Measurements from ENCODE around the gene HPCAL4. TPM values are rescaled to one million over a fixed set of nuclear protein-coding genes. Genes with fewer than 3 reads are reported as not detected.
A peak's percentile ranks its signal among the peaks of the same experiment; 100 is the strongest.

Gene HPCAL4
- total RNA-seq, 1 donor from 2014 or later = 0.20 TPM

DNA sequence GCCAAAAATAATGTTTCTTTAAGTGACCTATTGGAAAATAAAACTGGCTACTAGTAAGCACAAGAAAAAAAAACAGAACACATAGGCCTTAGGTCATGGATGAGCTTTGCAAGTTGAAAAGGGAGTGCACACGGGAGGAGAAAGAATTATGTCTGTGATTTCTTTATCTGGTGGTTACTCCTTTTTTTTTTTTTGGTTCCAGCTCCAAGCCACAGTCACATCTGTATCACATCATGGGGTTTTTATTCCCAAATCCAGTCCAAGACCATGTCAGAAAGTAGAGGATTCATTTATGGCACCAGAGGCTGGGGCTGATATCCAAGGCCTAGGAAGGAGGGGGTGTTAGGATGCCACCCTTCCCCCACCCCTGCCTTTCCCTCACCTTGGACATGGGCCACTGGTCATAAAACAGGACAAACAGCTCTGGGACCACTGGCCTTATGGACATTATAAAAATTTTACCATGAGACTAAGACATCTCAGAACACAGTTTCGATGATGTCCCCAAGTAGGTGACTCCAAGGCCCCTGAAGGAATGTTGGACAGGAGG, 41.5 kb downstream of the HPCAL4 start:
- FAIRE-seq = no peak
- DNase-seq (ENCODE audit: low read depth) = no peak
- Histone ChIP-seq H3K9me3 (ENCODE audit: insufficient read depth, low read depth, low read length) (no peaks in the 10 kb centered on the region), H3K79me2 (ENCODE audit: insufficient read depth, low read length) (no peaks in the 10 kb centered on the region), H3K4me2 (ENCODE audit: low read length) (no peak overlapping the region), H3K4me1 (ENCODE audit: insufficient read depth, low read length) (no peaks in the 10 kb centered on the region), H3K4me3 (ENCODE audit: insufficient read depth, low read depth, low read length) (no peak overlapping the region), H3K9ac (ENCODE audit: low read length) (no peak overlapping the region), H3K27ac (ENCODE audit: low read depth, low read length) (no peak overlapping the region), H3K27me3 (ENCODE audit: insufficient read depth, low read length) (peaks cover 10% of the 10 kb centered on the region), H4K20me1 (ENCODE audit: insufficient read depth, low read length) (no peaks in the 10 kb centered on the region), H2AFZ (ENCODE audit: low read depth, low read length) (no peak overlapping the region), H3K36me3 (ENCODE audit: insufficient read depth, low read length) (no peaks in the 10 kb centered on the region)
- Mint-ChIP-seq H3K36me3 (ENCODE audit: low read depth, unreplicated experiment) (no peaks in the 10 kb centered on the region), H3K9me3 (ENCODE audit: unreplicated experiment) (peaks cover 2% of the 10 kb centered on the region), H3K4me3 (ENCODE audit: unreplicated experiment) (no peak overlapping the region), H3K27ac (ENCODE audit: unreplicated experiment) (no peak overlapping the region), H3K27me3 (ENCODE audit: low read depth, unreplicated experiment) (peaks cover 43% of the 10 kb centered on the region), H3K4me1 (ENCODE audit: low read depth, unreplicated experiment) (peaks cover 8% of the 10 kb centered on the region)
- no peak for TF ChIP-seq EZH2 (IDR thresholded peaks at IDR 0.05; ENCODE audit: insufficient read depth, low read length)
- TF ChIP-seq, protein P1, sequence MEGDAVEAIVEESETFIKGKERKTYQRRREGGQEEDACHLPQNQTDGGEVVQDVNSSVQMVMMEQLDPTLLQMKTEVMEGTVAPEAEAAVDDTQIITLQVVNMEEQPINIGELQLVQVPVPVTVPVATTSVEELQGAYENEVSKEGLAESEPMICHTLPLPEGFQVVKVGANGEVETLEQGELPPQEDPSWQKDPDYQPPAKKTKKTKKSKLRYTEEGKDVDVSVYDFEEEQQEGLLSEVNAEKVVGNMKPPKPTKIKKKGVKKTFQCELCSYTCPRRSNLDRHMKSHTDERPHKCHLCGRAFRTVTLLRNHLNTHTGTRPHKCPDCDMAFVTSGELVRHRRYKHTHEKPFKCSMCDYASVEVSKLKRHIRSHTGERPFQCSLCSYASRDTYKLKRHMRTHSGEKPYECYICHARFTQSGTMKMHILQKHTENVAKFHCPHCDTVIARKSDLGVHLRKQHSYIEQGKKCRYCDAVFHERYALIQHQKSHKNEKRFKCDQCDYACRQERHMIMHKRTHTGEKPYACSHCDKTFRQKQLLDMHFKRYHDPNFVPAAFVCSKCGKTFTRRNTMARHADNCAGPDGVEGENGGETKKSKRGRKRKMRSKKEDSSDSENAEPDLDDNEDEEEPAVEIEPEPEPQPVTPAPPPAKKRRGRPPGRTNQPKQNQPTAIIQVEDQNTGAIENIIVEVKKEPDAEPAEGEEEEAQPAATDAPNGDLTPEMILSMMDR (IDR thresholded peaks at IDR 0.05; ENCODE audit: insufficient read depth, low read depth, low read length) = no peak

DNA sequence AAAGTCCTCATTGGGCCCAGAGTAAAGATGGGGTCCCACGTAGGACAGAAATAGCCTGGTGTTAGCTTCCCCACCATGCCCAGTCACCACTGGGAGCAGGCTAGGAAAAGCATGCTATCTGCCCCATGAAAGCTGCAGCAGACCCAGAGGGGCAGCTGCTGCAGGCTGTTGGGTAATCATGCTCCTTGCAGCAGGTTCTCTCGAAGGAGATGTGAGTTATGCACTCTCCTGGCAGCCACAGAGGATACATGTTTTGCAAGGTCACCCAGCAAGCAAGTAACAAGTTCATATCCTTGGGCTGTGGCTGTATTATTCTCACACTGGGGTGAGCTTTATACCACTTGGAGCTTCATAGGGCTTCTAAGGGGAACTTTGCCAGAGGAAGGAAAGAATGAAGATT, 42.7 kb downstream of the HPCAL4 start:
- no peaks in the 10 kb centered on the region for H3K36me3 ChIP-seq (ENCODE audit: insufficient read depth, low read length)
- no peak overlapping the region for H3K4me3 ChIP-seq (ENCODE audit: insufficient read depth, low read depth, low read length)
- no peak overlapping the region for H3K4me3 Mint-ChIP-seq (ENCODE audit: unreplicated experiment)
- H3K27me3 ChIP-seq (ENCODE audit: insufficient read depth, low read length) = no peaks in the 10 kb centered on the region
- H2AFZ ChIP-seq (ENCODE audit: low read depth, low read length) = no peak overlapping the region
- H3K9me3 ChIP-seq (ENCODE audit: insufficient read depth, low read depth, low read length) = no peaks in the 10 kb centered on the region
- DNase-seq (ENCODE audit: low read depth) = no peak
- TF ChIP-seq EZH2 (IDR thresholded peaks at IDR 0.05; ENCODE audit: insufficient read depth, low read length) = no peak
- TF ChIP-seq, protein P1 (IDR thresholded peaks at IDR 0.05; ENCODE audit: insufficient read depth, low read depth, low read length) = no peak
- no peaks in the 10 kb centered on the region for H3K36me3 Mint-ChIP-seq (ENCODE audit: low read depth, unreplicated experiment)
- FAIRE-seq = no peak
- no peaks in the 10 kb centered on the region for H3K79me2 ChIP-seq (ENCODE audit: insufficient read depth, low read length)
- no peak overlapping the region for H3K4me2 ChIP-seq (ENCODE audit: low read length)
- H3K27ac Mint-ChIP-seq (ENCODE audit: unreplicated experiment) = no peak overlapping the region
- peaks cover 4% of the 10 kb centered on the region for H3K9me3 Mint-ChIP-seq (ENCODE audit: unreplicated experiment)
- H3K4me1 ChIP-seq (ENCODE audit: insufficient read depth, low read length) = no peaks in the 10 kb centered on the region
- peaks cover 5% of the 10 kb centered on the region for H3K4me1 Mint-ChIP-seq (ENCODE audit: low read depth, unreplicated experiment)
- no peak overlapping the region for H3K27ac ChIP-seq (ENCODE audit: low read depth, low read length)
- no peaks in the 10 kb centered on the region for H4K20me1 ChIP-seq (ENCODE audit: insufficient read depth, low read length)
- peaks cover 43% of the 10 kb centered on the region for H3K27me3 Mint-ChIP-seq (ENCODE audit: low read depth, unreplicated experiment)
- H3K9ac ChIP-seq (ENCODE audit: low read length) = no peak overlapping the region

DNA sequence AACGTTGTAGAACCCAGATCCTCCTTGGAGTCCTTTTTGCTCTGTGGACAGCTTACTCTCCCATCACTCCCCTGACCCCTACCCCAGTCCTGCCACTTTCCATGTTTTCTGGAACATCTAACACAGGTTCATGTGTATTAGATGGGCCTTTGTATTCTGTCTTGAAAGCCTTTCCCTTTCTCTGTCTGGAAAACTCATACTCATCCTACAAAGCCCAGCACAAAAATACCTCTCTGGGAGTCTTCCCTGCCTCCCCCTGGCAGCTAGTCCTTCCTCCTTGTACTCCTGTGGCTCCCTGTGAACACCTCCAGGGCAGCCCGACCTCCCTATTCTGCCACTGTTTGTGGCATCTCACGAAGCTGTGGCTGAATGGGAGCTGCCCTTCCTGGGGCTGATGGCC, 44.0 kb downstream of the HPCAL4 start:
- Mint-ChIP-seq H3K36me3 (ENCODE audit: low read depth, unreplicated experiment) (no peaks in the 10 kb centered on the region), H3K4me1 (ENCODE audit: low read depth, unreplicated experiment) (peaks cover 9% of the 10 kb centered on the region), H3K27me3 (ENCODE audit: low read depth, unreplicated experiment) (peaks cover 36% of the 10 kb centered on the region), H3K27ac (ENCODE audit: unreplicated experiment) (peak overlapping the region; percentile 53), H3K9me3 (ENCODE audit: unreplicated experiment) (peaks cover 4% of the 10 kb centered on the region), H3K4me3 (ENCODE audit: unreplicated experiment) (no peak overlapping the region)
- H3K9me3 ChIP-seq (ENCODE audit: insufficient read depth, low read depth, low read length) = no peaks in the 10 kb centered on the region
- no peak overlapping the region for H3K27ac ChIP-seq (ENCODE audit: low read depth, low read length)
- H3K27me3 ChIP-seq (ENCODE audit: insufficient read depth, low read length) = no peaks in the 10 kb centered on the region
- peaks cover 5% of the 10 kb centered on the region for H3K4me1 ChIP-seq (ENCODE audit: insufficient read depth, low read length)
- FAIRE-seq (no peak), DNase-seq (ENCODE audit: low read depth) (no peak)
- no peak overlapping the region for H2AFZ ChIP-seq (ENCODE audit: low read depth, low read length)
- no peak for TF ChIP-seq EZH2 (IDR thresholded peaks at IDR 0.05; ENCODE audit: insufficient read depth, low read length)
- TF ChIP-seq, protein P1 (IDR thresholded peaks at IDR 0.05; ENCODE audit: insufficient read depth, low read depth, low read length) = no peak
- H3K79me2 ChIP-seq (ENCODE audit: insufficient read depth, low read length) = no peaks in the 10 kb centered on the region
- H3K36me3 ChIP-seq (ENCODE audit: insufficient read depth, low read length) = no peaks in the 10 kb centered on the region
- no peak overlapping the region for H3K4me2 ChIP-seq (ENCODE audit: low read length)
- H4K20me1 ChIP-seq (ENCODE audit: insufficient read depth, low read length) = no peaks in the 10 kb centered on the region
- H3K9ac ChIP-seq (ENCODE audit: low read length) = no peak overlapping the region
- H3K4me3 ChIP-seq (ENCODE audit: insufficient read depth, low read depth, low read length) = no peak overlapping the region

Data from astrocyte (in vitro differentiated cells and primary cell).